GM12801 (cell line): ENCODE results near the gene MAMSTR.

ENCODE experiments used
- CTCF ChIP-seq: IDR thresholded peaks from one replicate; pipeline ENCODE4 v1.5.1; 2011; ENCODE audit warnings: control low read depth; ENCODE audit not compliant: insufficient read length; ENCODE audit errors: extremely low read depth

Gene MAMSTR

GRCh38 chr19:48749571-48750198, 30.2 kb upstream of the MAMSTR start:
- TF ChIP-seq CTCF: no peak

GRCh38 chr19:48746738-48747575, 27.4 kb upstream of the MAMSTR start, which contains the start of gene IZUMO1:
Gene IZUMO1 (minus strand): TSS chr19:48746909. CDS start chr19:48745859, 1,050 bp downstream.
- no peak for TF ChIP-seq CTCF

GRCh38 chr19:48746110-48746509, 26.6 kb upstream of the MAMSTR start:
- no peak for TF ChIP-seq CTCF

- no peak for TF ChIP-seq CTCF
These were observed 25.9 kb upstream of the MAMSTR start for GRCh38 chr19:48745208-48745995.

- TF ChIP-seq CTCF: no peak
These were observed 22.6 kb upstream of the MAMSTR start for GRCh38 chr19:48742096-48742495.

- no peak for TF ChIP-seq CTCF
These were observed 21.8 kb upstream of the MAMSTR start for GRCh38 chr19:48741129-48741999.
